Left renal pelvis (tissue), 4 donors: ENCODE results near the gene ZNF808. TPM values are rescaled to one million over a fixed set of nuclear protein-coding genes. Genes with fewer than 3 reads are reported as not detected.
A peak's percentile ranks its signal among the peaks of the same experiment; 100 is the strongest.
"Not testable (repeated sequence)": the region's sequence is repeated elsewhere in the genome, so short reads cannot be mapped to it uniquely, and the experiment has no call there.

Experiments
- DNase-seq, 4 donors: peaks; one replicate each; pipeline ENCODE4 v3.0.0-alpha.2; 2013; ENCODE audit warnings: low read depth in 4 of 4, low spot score in 3 of 4
- polyA plus RNA-seq, 4 donors: library from polyadenylated mRNA; unstranded; fragments of 120-200 nt; gene quantifications; one replicate each; pipeline ENCODE4 v1.2.1, GENCODE V29; 2013; ENCODE audit not compliant: insufficient read length in 4 of 4

The ZNF808 gene
- polyA plus RNA-seq, 4 donors, result 8.8 to 17.9 (median 12.5) TPM

DNA sequence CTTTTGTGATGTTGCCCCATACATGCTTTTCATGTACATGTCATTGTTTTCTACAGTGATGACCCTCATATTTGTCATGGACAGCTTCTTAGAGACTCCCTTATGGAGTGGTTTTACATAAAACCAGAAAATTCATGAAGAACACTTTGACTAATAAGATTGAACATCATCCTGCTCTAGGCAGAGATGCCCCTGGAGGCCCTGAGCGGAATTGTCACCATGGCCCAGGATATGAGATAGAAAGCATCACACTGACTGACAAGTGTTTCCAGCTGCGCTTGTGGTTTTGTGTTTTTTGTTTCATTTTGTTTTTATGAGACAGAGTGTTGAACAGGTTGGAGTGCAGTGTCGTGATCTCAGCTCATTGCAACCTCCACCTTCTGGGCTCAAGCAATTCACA, 64.8 kb downstream of the ZNF808 start:
- no peak for DNase-seq

GRCh38 chr19:52593441-52593840, 66.0 kb downstream of the ZNF808 start:
- not testable (repeated sequence) for DNase-seq

DNA sequence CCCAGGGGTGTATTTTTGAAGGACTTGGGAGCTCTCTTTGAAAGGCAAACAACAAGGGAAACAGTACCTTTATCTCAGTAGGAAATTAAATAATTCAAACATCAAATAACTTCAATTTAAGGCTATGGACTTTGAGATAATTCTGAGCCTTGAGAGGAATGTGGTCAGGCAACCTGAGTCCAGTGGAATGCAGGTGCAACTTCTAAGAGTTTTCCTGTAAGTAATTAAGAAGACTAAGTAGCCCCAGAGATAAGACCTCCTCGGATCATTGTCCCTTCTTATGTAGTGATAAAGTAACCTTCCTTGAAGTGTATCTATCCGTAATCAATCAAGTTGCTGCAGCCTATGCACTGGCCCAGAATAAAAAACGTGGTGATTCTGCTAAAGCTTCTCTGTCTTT, 71.8 kb downstream of the ZNF808 start:
- DNase-seq, result no peak

DNA sequence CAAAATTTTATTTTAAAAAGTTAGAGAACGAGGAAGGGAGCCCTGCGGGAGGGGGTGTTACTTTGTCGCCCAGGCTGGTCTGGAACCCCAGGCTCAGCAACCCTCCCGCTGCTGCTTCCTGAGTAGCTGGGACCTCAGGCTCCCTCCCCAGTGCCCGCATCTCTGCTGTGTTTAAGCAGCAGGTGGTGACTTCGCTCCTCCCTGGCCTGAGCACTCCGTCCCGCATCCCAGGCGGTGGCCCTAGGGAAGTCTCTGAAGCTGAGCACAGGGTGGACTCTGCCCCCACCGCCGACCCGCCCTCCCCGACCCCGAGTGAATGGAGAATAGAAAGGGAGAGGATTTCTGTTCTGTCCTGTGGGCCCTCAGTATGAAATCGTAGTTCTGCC, 73.2 kb downstream of the ZNF808 start:
- DNase-seq, result no peak

DNA sequence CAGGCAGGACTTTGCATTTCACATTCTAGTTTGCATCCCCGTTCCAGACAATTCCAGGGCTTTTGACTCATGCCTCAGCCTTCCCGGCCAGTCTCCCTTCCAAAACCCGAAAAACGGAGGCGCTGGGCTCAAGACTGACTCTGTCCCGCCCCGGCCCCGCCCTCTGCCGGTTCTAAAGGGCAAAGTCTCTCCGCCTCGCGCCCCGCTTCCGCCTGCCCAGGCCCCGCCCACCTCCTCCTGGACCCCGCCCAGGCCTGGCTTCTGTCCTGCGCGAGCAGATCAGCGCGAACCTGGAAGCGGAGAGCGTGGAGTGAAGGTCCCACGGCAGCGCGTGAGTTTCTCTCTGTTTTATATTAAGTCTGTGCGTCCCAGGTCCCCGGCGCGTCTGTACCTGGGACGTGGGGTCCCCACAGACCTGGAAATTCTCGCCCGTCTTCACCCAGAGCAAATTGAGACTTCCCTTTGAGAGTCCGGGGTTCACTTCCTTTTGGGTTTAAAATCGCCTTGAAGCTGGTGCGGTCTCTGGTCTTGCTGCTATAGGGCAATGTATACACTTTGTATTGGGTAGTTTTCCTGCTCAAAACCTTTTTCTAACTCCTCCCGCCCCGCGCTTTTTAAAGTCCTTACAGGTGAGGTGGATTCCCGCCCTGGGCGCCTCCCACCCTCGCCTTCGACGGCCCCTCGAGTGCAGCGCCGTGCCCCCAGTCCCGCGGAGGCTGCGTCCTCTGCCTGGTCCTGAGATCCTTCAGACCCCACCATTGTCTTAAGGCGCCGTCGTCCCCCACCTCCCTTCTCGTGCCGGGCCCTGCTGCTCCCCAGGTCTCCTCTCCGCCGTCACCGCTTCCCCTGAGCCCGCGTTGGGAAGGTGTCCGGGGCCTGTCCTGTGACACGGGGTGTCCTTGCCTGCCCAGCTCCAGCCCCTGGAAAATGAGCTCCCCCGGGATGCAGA, 73.8 kb downstream of the ZNF808 start:
- DNase-seq, result peak; percentile 68 to 77 (median 74)

- not testable (repeated sequence) for DNase-seq
Measured at GRCh38 chr19:52601974-52602366, 74.5 kb downstream of the ZNF808 start.

DNA sequence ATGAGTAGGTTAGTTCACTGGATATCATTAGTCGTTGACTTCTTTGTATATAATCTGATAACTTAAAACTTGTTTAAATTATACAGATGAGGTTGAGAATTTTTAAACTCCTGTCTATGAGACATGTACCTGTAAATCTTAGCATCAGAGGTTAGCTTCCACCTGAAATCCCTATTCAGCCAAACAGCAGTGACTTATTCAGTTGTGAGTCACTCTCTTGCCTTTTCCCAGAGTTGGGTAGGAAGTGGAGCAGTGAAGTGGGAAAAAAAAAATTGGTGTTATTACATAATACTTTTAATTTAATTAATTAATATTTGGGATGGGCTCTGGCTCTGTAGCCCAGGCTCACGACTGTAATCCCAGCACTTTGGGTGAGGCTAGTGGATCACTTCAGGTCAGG, 75.5 kb downstream of the ZNF808 start:
- DNase-seq, result no peak

DNA sequence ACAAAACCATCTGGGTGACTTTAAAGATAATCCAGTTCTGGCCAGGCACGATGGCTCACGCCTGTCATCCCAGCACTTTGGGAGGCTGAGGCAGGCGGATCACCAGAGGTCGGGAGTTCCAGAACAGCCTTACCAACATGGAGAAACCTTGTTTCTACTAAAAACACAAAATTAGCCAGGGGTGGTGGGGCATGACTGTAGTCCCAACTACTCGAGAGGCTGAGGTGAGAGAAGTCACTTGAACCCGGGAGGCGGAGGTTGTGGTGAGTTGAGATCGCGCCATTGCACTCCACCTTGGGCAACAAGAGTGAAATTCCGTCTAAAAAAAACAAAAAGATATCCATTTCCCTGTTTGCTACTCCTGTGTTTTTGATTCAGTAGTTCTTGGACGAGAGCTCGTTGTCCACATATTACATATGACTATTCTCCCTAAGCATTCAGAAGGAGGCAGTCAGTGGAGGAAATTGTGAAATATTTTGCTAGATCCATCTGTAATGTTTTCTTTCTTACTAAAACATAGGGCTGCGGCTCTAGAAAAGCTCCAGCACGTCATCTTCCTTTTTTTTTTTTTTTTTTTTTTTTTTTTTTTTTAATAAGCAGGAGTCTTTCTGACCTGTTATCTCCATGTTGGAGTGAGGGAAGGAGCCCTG, 76.2 kb downstream of the ZNF808 start:
- DNase-seq, result no peak

Other genes starting within 250 kb of the ZNF808 start
- gene ZNF480, start 230.5 kb upstream of the ZNF808 start, polyA plus RNA-seq, result 10 to 100 TPM; 13.0 to 23.2 (median 14.9) TPM
- gene ZNF610, start 191.4 kb upstream of the ZNF808 start, polyA plus RNA-seq, result 10 to 100 TPM in 3 of 4 donors, 1 to 10 TPM in 1; 7.9 to 16.3 (median 12.2) TPM
- gene ZNF880, start 157.7 kb upstream of the ZNF808 start, polyA plus RNA-seq, result 10 to 100 TPM; 20.4 to 30.4 (median 25.6) TPM
- gene ZNF528, start 129.8 kb upstream of the ZNF808 start, polyA plus RNA-seq, result 10 to 100 TPM; 23.3 to 52.0 (median 38.0) TPM
- under 1 TPM; 0.44 to 0.66 (median 0.56) TPM for gene ZNF534, start 98.5 kb upstream of the ZNF808 start, polyA plus RNA-seq
- gene ZNF578, start 74.1 kb upstream of the ZNF808 start, polyA plus RNA-seq, result 1 to 10 TPM; 4.1 to 7.6 (median 5.5) TPM
- gene ZNF701, start 42.6 kb downstream of the ZNF808 start, polyA plus RNA-seq, result 10 to 100 TPM; 11.4 to 17.9 (median 15.4) TPM
- 100 to 1,000 TPM in 2 of 4 donors, 10 to 100 TPM in 2; 80.0 to 147 (median 98.7) TPM for gene ZNF83, start 110.7 kb downstream of the ZNF808 start, polyA plus RNA-seq
- 10 to 100 TPM in 3 of 4 donors, 1 to 10 TPM in 1; 9.0 to 22.4 (median 18.9) TPM for gene ZNF611, start 207.4 kb downstream of the ZNF808 start, polyA plus RNA-seq